H1 (cell line): ENCODE data around the gene FZD8. TPM values are rescaled to one million over a fixed set of nuclear protein-coding genes. Genes with fewer than 3 reads are reported as not detected.

Experiments
- CTCF ChIA-PET: fragments of 300-600 bp; sonication (Branson Sonifier 250); formaldehyde crosslinking; loops from one replicate; lab custom pipeline; 2021; ENCODE audit not compliant: partially characterized antibody; lab: Charles Lee
- POLR2A ChIA-PET: fragments of 300-600 bp; sonication (Branson Sonifier 250); formaldehyde crosslinking; loops from one replicate; lab custom pipeline; 2021; ENCODE audit warnings: inconsistent platforms; ENCODE audit not compliant: partially characterized antibody; lab: Charles Lee
- DNase-seq, 2 experiments: peaks; one replicate each; pipeline versions ENCODE4 v3.0.0 to v3.0.0-alpha.2; 2010 to 2022; ENCODE audit warnings: low spot score in 2 of 2, low read depth in 1 of 2, mixed read lengths in 1 of 2
- FAIRE-seq: peaks from 2 replicates; lab custom pipeline; 2011; peaks lifted over from hg19 to GRCh38; lab: Jason Lieb, UNC
- H2AFZ ChIP-seq: 2 replicates; pipeline ENCODE4 v1.8.1; 2012; ENCODE audit warnings: low read length, inconsistent platforms
- H2AK5ac ChIP-seq: 2 replicates; pipeline ENCODE4 v1.6.1; 2013; ENCODE audit warnings: low read depth, low read length
- H2BK120ac ChIP-seq: replicated peaks from 2 replicates; pipeline ENCODE3; 2013; ENCODE audit warnings: low read depth, low read length, inconsistent platforms
- H2BK12ac ChIP-seq: 2 replicates; pipeline ENCODE4 v1.6.1; 2013; ENCODE audit warnings: low read depth, low read length
- H2BK15ac ChIP-seq: 2 replicates; pipeline ENCODE4 v1.6.1; 2013; ENCODE audit warnings: low read length
- H2BK20ac ChIP-seq: 2 replicates; pipeline ENCODE4 v1.6.1; 2013; ENCODE audit warnings: low read length
- H2BK5ac ChIP-seq: 2 replicates; pipeline ENCODE4 v1.6.1; 2013; ENCODE audit warnings: low read depth, low read length
- H3K14ac ChIP-seq: 2 replicates; pipeline ENCODE4 v1.6.1; 2013; ENCODE audit warnings: inconsistent platforms; ENCODE audit not compliant: insufficient read length
- H3K18ac ChIP-seq: 2 replicates; pipeline ENCODE4 v1.6.1; 2013; ENCODE audit warnings: low read length; ENCODE audit errors: extremely low read depth
- H3K23ac ChIP-seq: 2 replicates; pipeline ENCODE4 v1.6.1; 2013; ENCODE audit warnings: inconsistent platforms; ENCODE audit not compliant: insufficient read length
- H3K23me2 ChIP-seq: 2 replicates; pipeline ENCODE4 v1.6.1; 2013; ENCODE audit warnings: low read depth, low read length
- H3K27ac ChIP-seq: 2 replicates; pipeline ENCODE4 v1.6.1; 2011; ENCODE audit warnings: low read depth, low read length, inconsistent platforms
- H3K27me3 ChIP-seq, 4 experiments: replicated peaks in 1 of 4; 1 replicate in 1 of 4; 2 replicates in 3 of 4; pipeline versions ENCODE4 v1.6.1 to v1.8.1; 2011 to 2013; ENCODE audit warnings: low read length in 3 of 4, mild to moderate bottlenecking in 3 of 4, inconsistent platforms in 2 of 4, mixed read lengths in 2 of 4, moderate library complexity in 1 of 4; ENCODE audit not compliant: control insufficient read depth in 3 of 4, insufficient read depth in 3 of 4; ENCODE audit errors: extremely low read depth in 1 of 4
- H3K36me3 ChIP-seq, 4 experiments: 2 replicates each; pipeline versions ENCODE4 v1.6.1 to v1.8.1; 2011 to 2013; ENCODE audit warnings: mild to moderate bottlenecking in 4 of 4, low read length in 3 of 4, moderate library complexity in 2 of 4, control low read depth in 1 of 4, inconsistent platforms in 1 of 4; ENCODE audit not compliant: insufficient read depth in 4 of 4, control insufficient read depth in 2 of 4
- H3K4ac ChIP-seq: replicated peaks from 2 replicates; pipeline ENCODE3; 2013; ENCODE audit warnings: low read length, low read depth, mixed read lengths, inconsistent platforms; ENCODE audit not compliant: insufficient read length
- H3K4me1 ChIP-seq, 4 experiments: replicated peaks in 1 of 4; 1 replicate in 1 of 4; 2 replicates in 3 of 4; pipeline versions ENCODE4 v1.6.1 to v1.8.1; 2011 to 2013; ENCODE audit warnings: low read length in 3 of 4, inconsistent platforms in 2 of 4, mixed read lengths in 1 of 4; ENCODE audit not compliant: insufficient read depth in 4 of 4, control insufficient read depth in 3 of 4
- H3K4me2 ChIP-seq, 2 experiments: 2 replicates each; pipeline versions ENCODE4 v1.6.1 to v1.8.1; 2011 to 2013; ENCODE audit warnings: low read depth in 2 of 2, low read length in 2 of 2, control low read depth in 1 of 2, inconsistent platforms in 1 of 2, mild to moderate bottlenecking in 1 of 2; ENCODE audit not compliant: insufficient read depth in 1 of 2
- H3K4me3 ChIP-seq, 4 experiments: fragments of 200-600, 300-600 bp in 1 of 4; sonication (generic), shearing (Covaris generic), sonication (Bioruptor Twin) in 1 of 4; 2 replicates each; pipeline versions ENCODE4 v1.5.1 to v1.8.1; 2011 to 2016; ENCODE audit warnings: low read length in 4 of 4, low read depth in 3 of 4, control low read depth in 2 of 4, inconsistent platforms in 2 of 4, mild to moderate bottlenecking in 2 of 4, mixed read lengths in 1 of 4, moderate library complexity in 1 of 4; ENCODE audit not compliant: insufficient read depth in 2 of 4; ENCODE audit errors: extremely low read depth in 1 of 4
- H3K56ac ChIP-seq: replicated peaks from 2 replicates; pipeline ENCODE3; 2013; ENCODE audit warnings: low read depth, mild to moderate bottlenecking, mixed read lengths, low read length, inconsistent platforms; ENCODE audit not compliant: insufficient read length
- H3K79me1 ChIP-seq: 2 replicates; pipeline ENCODE4 v1.6.1; 2013; ENCODE audit warnings: low read depth, low read length, control low read depth
- H3K79me2 ChIP-seq, 2 experiments: 2 replicates each; pipeline versions ENCODE4 v1.6.1 to v1.8.1; 2012 to 2013; ENCODE audit warnings: low read length in 2 of 2, mild to moderate bottlenecking in 2 of 2, inconsistent platforms in 1 of 2; ENCODE audit not compliant: insufficient read depth in 2 of 2, control insufficient read depth in 1 of 2
- H3K9ac ChIP-seq, 4 experiments: replicated peaks in 1 of 4; 1 replicate in 1 of 4; 2 replicates in 3 of 4; pipeline versions ENCODE4 v1.6.1 to v1.8.1; 2011 to 2013; ENCODE audit warnings: low read depth in 3 of 4, low read length in 3 of 4, control low read depth in 2 of 4, mild to moderate bottlenecking in 2 of 4, moderate library complexity in 2 of 4, inconsistent platforms in 1 of 4; ENCODE audit errors: extremely low read depth in 1 of 4
- H3K9me3 ChIP-seq, 2 experiments: 2 replicates each; pipeline versions ENCODE4 v1.6.1 to v1.8.1; 2012 to 2013; ENCODE audit warnings: mild to moderate bottlenecking in 2 of 2, moderate library complexity in 2 of 2, control low read depth in 1 of 2, inconsistent platforms in 1 of 2, low read depth in 1 of 2, low read length in 1 of 2, mixed read lengths in 1 of 2; ENCODE audit not compliant: insufficient read depth in 2 of 2
- H4K20me1 ChIP-seq, 2 experiments: replicated peaks in 1 of 2; 2 replicates each; pipeline versions ENCODE3 to v1.8.1; 2011 to 2013; ENCODE audit warnings: inconsistent platforms in 2 of 2, low read length in 2 of 2, mild to moderate bottlenecking in 1 of 2; ENCODE audit not compliant: insufficient read depth in 2 of 2, control insufficient read depth in 1 of 2
- H4K5ac ChIP-seq: 2 replicates; pipeline ENCODE4 v1.6.1; 2013; ENCODE audit warnings: low read length, low read depth, mixed read lengths, inconsistent platforms; ENCODE audit not compliant: insufficient read length
- H4K8ac ChIP-seq: 2 replicates; pipeline ENCODE4 v1.8.0; 2013; ENCODE audit warnings: mild to moderate bottlenecking, moderate library complexity, low read length, inconsistent platforms; ENCODE audit not compliant: insufficient read depth; ENCODE audit errors: extremely low read depth
- H4K91ac ChIP-seq: replicated peaks from 2 replicates; pipeline ENCODE3; 2013; ENCODE audit warnings: low read length, mixed read lengths, inconsistent platforms; ENCODE audit not compliant: insufficient read length
- RAD21 ChIP-seq, 2 experiments: IDR thresholded peaks in 1 of 2; conservative IDR thresholded peaks in 1 of 2; 2 replicates each; pipeline ENCODE4 v1.6.1; 2011; ENCODE audit warnings: low read depth in 2 of 2, low read length in 2 of 2, improper control_type of control experiment in 1 of 2, inconsistent platforms in 1 of 2, mild to moderate bottlenecking in 1 of 2, moderate library complexity in 1 of 2
- SRF ChIP-seq: IDR thresholded peaks from 2 replicates; pipeline ENCODE4 v1.6.1; 2011; ENCODE audit warnings: mild to moderate bottlenecking, low read depth, low read length, moderate library complexity
- WGBS, 2 experiments: shearing (Covaris generic) in 1 of 2; methylation state at CpG; one replicate each; pipeline versions ENCODE4 v1.1.6 to v1.1.7; 2013 to 2015; ENCODE audit warnings: low lambda C conversion rate in 2 of 2, mixed read lengths in 2 of 2, inconsistent platforms in 1 of 2, low coverage in 1 of 2, missing lambda C conversion rate in 1 of 2; ENCODE audit not compliant: insufficient replicate concordance in 2 of 2, insufficient coverage in 1 of 2, insufficient read length in 1 of 2; ENCODE audit errors: extremely low coverage in 1 of 2, missing lambda C conversion rate in 1 of 2; 5-methylcytosine and 5-hydroxymethylcytosine counted together
- polyA plus RNA-seq, 7 experiments: library from polyadenylated mRNA; depleted of rRNA in 3 of 7; stranded (reverse) in 5 of 7; unstranded in 2 of 7; fragments of >200 nt in 5 of 7; fragments of 200-250 nt in 2 of 7; gene quantifications; 1 replicate in 5 of 7; 2 replicates in 1 of 7; 4 replicates in 1 of 7; pipeline versions ENCODE4 v1.2.1 to v1.2.3, GENCODE V29; 2011 to 2013; ENCODE audit warnings: missing spikeins in 2 of 7, mixed read lengths in 2 of 7
- total RNA-seq: library from RNA; stranded (reverse); fragmentation: NEBNext Ultra II Directional; extraction: Animal tissue kit (Norgen Biotek cat#: 25700); gene quantifications from 2 replicates; pipeline ENCODE4 v1.2.1, GENCODE V29; 2021
- TF ChIP-seq, protein P1 (sequence below), 3 experiments: IDR thresholded peaks; 1 replicate in 2 of 3; 2 replicates in 1 of 3; pipeline versions ENCODE4 v1.5.1 to v1.6.1; 2011; ENCODE audit warnings: low read length in 3 of 3, mild to moderate bottlenecking in 3 of 3, inconsistent platforms in 2 of 3, low read depth in 1 of 3, moderate library complexity in 1 of 3; ENCODE audit not compliant: insufficient read depth in 1 of 3; ENCODE audit errors: control extremely low read depth in 1 of 3

FZD8 gene
- total and polyA plus RNA-seq, 2 of the 8 experiments (the other 6 are each of a cell fraction or from before 2014, with no cell fraction given): 4.8 to 7.1 TPM

DNA sequence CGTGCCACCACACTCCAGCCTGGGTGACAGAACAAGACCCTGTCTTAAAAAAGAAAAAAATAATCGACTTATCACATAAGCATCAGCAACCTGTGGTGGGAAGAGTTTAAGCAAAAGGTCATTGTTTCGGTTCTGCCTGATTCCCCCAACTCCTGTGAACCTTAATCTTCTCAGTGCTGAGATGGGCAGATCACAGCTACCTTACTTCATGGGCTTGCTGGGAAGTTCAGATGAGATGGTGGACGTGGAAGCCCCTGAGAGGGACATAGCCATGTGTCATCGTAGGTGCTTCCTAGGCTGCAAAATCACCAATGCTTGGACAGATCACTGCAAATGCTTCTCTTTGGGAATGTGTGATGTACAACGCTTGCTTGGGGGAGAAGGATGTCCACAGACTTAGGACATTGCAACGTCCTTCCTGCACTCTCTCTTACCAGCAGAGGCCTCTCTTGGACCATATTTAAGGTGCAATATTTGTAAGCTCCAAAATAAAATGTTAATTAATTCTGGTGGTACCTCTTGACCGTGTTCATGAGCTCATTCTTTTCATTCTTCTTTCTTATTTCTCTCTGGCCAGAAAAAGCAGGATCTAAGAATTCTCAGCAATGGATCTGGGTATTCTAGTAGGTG is 28.4 kb downstream of the FZD8 start:
- Histone ChIP-seq H3K4me3 (no peak overlapping the region), H3K56ac (no peak overlapping the region), H3K36me3 (no peaks in the 10 kb centered on the region), H3K23ac (no peak overlapping the region), H3K14ac (no peak overlapping the region), H3K18ac (no peak overlapping the region), H2AK5ac (no peak overlapping the region), H2BK12ac (no peak overlapping the region), H2BK20ac (no peak overlapping the region), H3K27me3 (no peaks in the 10 kb centered on the region), H3K23me2 (no peaks in the 10 kb centered on the region), H2BK5ac (no peak overlapping the region), H3K9ac (no peak overlapping the region), H4K5ac (no peak overlapping the region), H3K4me2 (no peak overlapping the region), H2BK120ac (no peak overlapping the region), H4K8ac (no peak overlapping the region), H3K27ac (no peak overlapping the region), H4K91ac (no peak overlapping the region), H3K9me3 (peaks cover 4 to 8% of the 10 kb centered on the region in 2 experiments), H3K79me1 (no peaks in the 10 kb centered on the region), H3K4ac (no peak overlapping the region), H2BK15ac (no peak overlapping the region), H3K4me1 (no peaks in the 10 kb centered on the region), H3K79me2 (no peaks in the 10 kb centered on the region), H2AFZ (no peak overlapping the region), H4K20me1 (no peaks in the 10 kb centered on the region)
- TF ChIP-seq RAD21 (IDR thresholded peaks at IDR 0.05 in 1 of 2, conservative IDR thresholded peaks at IDR 0.05 in 1 of 2; ENCODE audit: low read depth in 2 of 2, low read length in 2 of 2) (peak; percentile 65 to 66), SRF (no peak)
- TF ChIP-seq, protein P1, sequence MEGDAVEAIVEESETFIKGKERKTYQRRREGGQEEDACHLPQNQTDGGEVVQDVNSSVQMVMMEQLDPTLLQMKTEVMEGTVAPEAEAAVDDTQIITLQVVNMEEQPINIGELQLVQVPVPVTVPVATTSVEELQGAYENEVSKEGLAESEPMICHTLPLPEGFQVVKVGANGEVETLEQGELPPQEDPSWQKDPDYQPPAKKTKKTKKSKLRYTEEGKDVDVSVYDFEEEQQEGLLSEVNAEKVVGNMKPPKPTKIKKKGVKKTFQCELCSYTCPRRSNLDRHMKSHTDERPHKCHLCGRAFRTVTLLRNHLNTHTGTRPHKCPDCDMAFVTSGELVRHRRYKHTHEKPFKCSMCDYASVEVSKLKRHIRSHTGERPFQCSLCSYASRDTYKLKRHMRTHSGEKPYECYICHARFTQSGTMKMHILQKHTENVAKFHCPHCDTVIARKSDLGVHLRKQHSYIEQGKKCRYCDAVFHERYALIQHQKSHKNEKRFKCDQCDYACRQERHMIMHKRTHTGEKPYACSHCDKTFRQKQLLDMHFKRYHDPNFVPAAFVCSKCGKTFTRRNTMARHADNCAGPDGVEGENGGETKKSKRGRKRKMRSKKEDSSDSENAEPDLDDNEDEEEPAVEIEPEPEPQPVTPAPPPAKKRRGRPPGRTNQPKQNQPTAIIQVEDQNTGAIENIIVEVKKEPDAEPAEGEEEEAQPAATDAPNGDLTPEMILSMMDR (IDR thresholded peaks at IDR 0.05; ENCODE audit: control extremely low read depth in 1 of 3, insufficient read depth in 1 of 3, low read depth in 1 of 3, low read length in 3 of 3): peak in 2 of 3 experiments; percentile 12 to 42; a peak in 2 of 4 replicates
- CTCF ChIA-PET: interaction anchor here (0.6 to 4.5 kb wide), 18 partner anchors 8 to 1750 kb away, joined by 3 to 59 read pairs (median 4); no protein-coding TSS in a partner anchor
- DNase-seq: no peak
- WGBS, 2 experiments: 81% methylated on average over 8 of the region's 8 CpGs; no CpG with 5 or more reads in 1 of the 2 experiments
- FAIRE-seq: no peak
- POLR2A ChIA-PET: no interaction called here
